NCI-H1436 (cell line): ENCODE results near the gene EIF3C.
"Not testable (repeated sequence)": the region's sequence is repeated elsewhere in the genome, so short reads cannot be mapped to it uniquely, and the experiment has no call there.

Experiments used
- DNase-seq: peaks from one replicate; lab custom pipeline; 2025; lab: John Stamatoyannopoulos, UW

EIF3C gene

DNA sequence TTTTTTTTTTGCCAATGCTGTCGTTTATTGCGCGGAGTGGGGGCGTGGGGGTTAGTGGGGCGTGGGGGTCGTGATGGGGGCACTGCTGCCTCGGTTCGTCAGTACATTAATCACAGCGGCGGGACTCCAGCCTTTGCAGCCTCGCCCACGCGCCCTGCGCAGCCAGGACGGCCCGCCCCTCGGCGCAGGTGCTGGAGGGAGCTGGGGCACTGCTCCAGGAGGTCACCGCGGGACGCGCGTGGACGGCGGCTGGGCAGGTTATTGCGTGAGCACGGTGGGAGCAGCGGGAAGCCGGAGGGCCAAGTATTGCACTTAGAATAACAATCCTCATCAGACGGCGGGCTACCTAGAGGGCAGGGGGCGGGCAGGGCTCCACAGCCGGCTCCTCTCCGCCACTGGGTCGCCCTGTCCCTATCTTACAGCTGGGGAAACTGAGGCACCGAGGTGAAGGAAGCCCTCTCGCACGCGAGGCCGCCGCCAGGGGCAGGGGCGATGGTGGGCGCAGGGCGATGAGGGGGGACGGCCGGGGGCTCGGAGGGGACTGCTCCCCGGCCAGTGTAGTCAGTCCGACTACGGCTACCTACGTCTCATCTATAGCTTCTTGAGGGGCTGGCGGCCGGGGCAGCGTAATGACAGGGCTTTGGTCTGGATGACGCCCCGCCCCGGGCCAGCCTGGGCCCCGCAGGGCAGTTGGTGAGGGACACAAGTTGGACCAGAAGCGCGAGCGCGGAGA, 35.5 kb downstream of the EIF3C start:
- DNase-seq, result not testable (repeated sequence)

DNA sequence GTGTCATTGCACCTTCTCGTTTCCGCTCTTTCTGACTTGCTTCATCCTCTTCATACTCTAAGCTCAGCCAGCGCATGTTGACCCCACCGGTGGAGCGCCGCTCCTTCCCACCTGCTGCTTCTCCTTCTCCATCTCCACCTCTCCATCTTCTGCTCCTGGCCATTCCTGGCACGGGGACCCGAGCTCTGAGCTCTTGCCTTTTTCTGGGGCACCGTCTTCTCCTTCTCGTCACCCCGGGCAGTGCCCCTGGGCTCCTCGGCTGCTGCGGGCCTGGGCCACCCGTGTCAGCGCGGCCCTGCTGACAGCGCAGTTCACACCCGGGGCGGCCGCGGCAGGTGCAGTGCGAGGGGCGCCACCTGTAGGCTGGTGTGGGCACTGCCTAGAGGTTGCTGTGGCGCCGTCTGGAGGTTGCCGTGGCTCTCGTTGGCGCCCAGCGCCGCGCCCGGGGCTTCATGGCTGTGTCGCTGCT, 38.8 kb downstream of the EIF3C start:
- not testable (repeated sequence) for DNase-seq

DNA sequence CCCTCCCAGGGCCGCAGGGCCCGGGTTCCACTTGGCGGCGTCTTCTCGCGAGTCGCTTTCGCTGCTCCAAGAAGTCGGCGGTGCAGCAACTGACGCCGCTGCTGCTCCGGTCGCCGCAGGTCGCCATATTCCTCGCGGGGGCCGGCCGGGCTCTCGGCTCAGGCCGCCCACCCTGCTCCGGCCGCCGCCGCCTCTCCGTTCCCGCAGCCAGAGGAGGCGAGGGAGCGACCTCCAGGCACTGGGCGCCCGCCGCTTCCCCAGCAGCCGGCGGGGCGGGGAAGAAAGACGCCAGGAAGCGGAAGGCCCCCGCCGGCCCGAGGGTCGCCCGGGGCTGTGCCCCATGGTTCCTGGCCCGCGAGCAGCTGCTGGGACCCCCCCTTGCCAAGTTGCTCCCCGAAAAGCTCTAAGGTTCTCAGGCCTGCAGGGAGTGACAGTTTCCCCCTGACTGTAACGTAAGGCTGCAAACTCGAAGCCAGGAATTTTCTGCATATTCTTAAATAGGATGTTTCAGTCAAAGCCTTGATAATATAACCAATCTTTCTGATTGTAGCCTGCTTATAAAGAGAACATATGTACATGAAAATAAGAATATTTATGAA, 39.3 kb downstream of the EIF3C start:
- not testable (repeated sequence) for DNase-seq

DNA sequence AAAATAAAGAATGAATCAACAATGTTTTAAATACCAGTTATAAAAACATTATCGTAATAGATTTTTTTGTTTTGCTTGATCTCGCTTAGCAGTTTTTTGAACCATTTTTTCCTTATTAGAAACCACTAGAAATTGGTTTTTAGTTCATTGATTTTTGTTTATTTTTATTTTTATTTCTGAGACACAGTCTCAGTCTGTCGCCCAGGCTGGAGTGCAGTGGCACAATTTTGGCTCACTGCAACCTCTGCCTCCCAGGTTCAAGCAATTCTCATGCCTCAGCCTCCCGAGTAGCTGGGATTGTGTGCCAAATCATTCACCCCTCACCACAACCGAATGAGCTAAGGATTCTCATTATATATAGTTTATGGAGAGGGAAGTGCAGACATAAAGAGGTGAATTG, 40.2 kb downstream of the EIF3C start, which contains the start of gene NPIPB9:
TSS of gene NPIPB9 (plus strand) at position 301 of the 400 bp plus-strand sequence.
- not testable (repeated sequence) for DNase-seq

DNA sequence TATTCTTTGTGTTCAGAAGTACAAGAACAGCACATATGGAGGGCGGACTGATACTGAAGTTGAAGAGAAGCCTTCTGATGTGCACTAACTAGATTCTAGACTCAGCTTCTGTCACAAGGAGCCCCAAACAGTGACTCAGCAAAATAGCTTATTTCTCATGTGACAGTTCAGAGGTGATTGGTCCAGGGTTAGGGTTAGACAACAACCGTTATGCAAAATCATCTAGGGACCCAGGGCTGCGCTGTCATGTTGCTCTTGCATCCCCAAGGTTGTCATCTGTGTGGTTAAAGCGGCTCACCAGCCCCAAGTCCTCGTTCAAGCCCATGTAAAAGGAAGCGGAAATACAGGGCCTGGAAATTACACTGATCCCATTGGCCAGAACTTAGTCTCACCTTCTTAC, 70.4 kb downstream of the EIF3C start:
- not testable (repeated sequence) for DNase-seq

DNA sequence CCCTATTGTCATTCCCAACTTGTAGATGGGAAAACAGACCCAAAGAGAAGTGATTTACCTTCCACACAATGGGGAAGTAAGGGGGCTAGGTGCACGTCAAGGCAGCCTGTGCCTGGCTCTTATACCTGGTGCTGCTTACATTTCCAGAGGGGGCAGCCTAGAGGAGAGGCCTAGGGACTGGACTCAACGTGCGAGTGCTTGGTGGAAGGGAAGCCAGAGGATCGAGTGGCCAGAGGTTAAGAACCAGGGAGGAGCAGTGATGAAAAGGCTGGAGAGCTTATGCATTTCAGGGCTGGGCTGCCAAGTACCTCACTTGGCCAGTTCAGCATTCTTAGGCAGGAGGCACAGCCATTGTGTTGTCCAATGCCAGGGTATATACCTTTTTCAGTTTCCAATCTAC, 71.1 kb downstream of the EIF3C start:
- DNase-seq, result not testable (repeated sequence)
